Neural cell (in vitro differentiated cells): ENCODE measurements around the gene MALAT1. TPM values are rescaled to one million over a fixed set of nuclear protein-coding genes. Genes with fewer than 3 reads are reported as not detected.
A peak's percentile ranks its signal among the peaks of the same experiment; 100 is the strongest.

Experiments used
- H2AFZ ChIP-seq: fragments of 200-600, 300-800 bp; sonication (generic), shearing (Covaris generic); 2 replicates; pipeline ENCODE4 v1.6.0; 2014; ENCODE audit warnings: low read depth, mild to moderate bottlenecking, antibody characterized with exemption, low read length, moderate library complexity
- H3F3A ChIP-seq: fragments of 200-600 bp; shearing (Covaris generic); 2 replicates; pipeline ENCODE4 v1.6.1; 2016; ENCODE audit warnings: mild to moderate bottlenecking, moderate library complexity, mixed read lengths, antibody characterized with exemption, low read length; ENCODE audit not compliant: insufficient read depth, poor library complexity, severe bottlenecking
- H3K27ac ChIP-seq: fragments of 200-600, 300-800 bp; sonication (generic), shearing (Covaris generic); 2 replicates; pipeline ENCODE4 v1.5.1; 2014; ENCODE audit warnings: mild to moderate bottlenecking, low read length, moderate library complexity
- H3K27me3 ChIP-seq: fragments of 300-800, 200-600 bp; sonication (generic), shearing (Covaris generic); 2 replicates; pipeline ENCODE4 v1.6.0; 2014; ENCODE audit warnings: mild to moderate bottlenecking, low read depth, low read length, moderate library complexity; ENCODE audit not compliant: insufficient read depth
- H3K36me3 ChIP-seq: fragments of 300-800, 200-600 bp; sonication (generic), shearing (Covaris generic); 2 replicates; pipeline ENCODE4 v1.5.1; 2014; ENCODE audit warnings: mild to moderate bottlenecking, antibody characterized with exemption, low read length, moderate library complexity; ENCODE audit not compliant: insufficient read depth
- H3K4me2 ChIP-seq: fragments of 300-800, 200-600 bp; sonication (generic), shearing (Covaris generic); 2 replicates; pipeline ENCODE4 v1.6.0; 2014; ENCODE audit warnings: mild to moderate bottlenecking, low read length
- H3K4me3 ChIP-seq: fragments of 300-800, 200-600 bp; sonication (generic), shearing (Covaris generic); 2 replicates; pipeline ENCODE4 v1.5.1; 2014; ENCODE audit warnings: mild to moderate bottlenecking, low read length, moderate library complexity
- H3K79me2 ChIP-seq: fragments of 200-600 bp; shearing (Covaris generic); replicated peaks from 2 replicates; pipeline ENCODE4 v1.6.0; 2014; ENCODE audit warnings: mild to moderate bottlenecking, low read length, moderate library complexity; ENCODE audit not compliant: insufficient read depth
- H3K9ac ChIP-seq: fragments of 300-800, 200-600 bp; sonication (generic), shearing (Covaris generic); 2 replicates; pipeline ENCODE4 v1.6.1; 2016; ENCODE audit warnings: mild to moderate bottlenecking, low read length, mixed read lengths
- H3K9me2 ChIP-seq: fragments of 200-600 bp; shearing (Covaris generic); 2 replicates; pipeline ENCODE4 v1.6.1; 2016; ENCODE audit warnings: mild to moderate bottlenecking, low read length, mixed read lengths; ENCODE audit not compliant: insufficient read depth
- H3K9me3 ChIP-seq: fragments of 200-600, 300-800 bp; sonication (generic), shearing (Covaris generic); 2 replicates; pipeline ENCODE4 v1.6.1; 2016; ENCODE audit warnings: mild to moderate bottlenecking, mixed run types, low read length, moderate library complexity, mixed read lengths
- H4K20me1 ChIP-seq: fragments of 200-600 bp; shearing (Covaris generic); 2 replicates; pipeline ENCODE4 v1.6.1; 2016; ENCODE audit warnings: mild to moderate bottlenecking, mixed run types; ENCODE audit not compliant: insufficient read depth
- EP300 ChIP-seq: fragments of 450-650 bp; conservative IDR thresholded peaks from 2 replicates; pipeline ENCODE4 v1.6.1; 2014; ENCODE audit warnings: antibody characterized with exemption, mild to moderate bottlenecking, moderate library complexity; ENCODE audit not compliant: poor library complexity, severe bottlenecking
- POLR2AphosphoS5 ChIP-seq: IDR thresholded peaks from 2 replicates; pipeline ENCODE4 v1.6.1; 2012
- RAD21 ChIP-seq: fragments of 450-650 bp; conservative IDR thresholded peaks from 2 replicates; pipeline ENCODE4 v1.6.1; 2014; ENCODE audit warnings: antibody characterized with exemption, mild to moderate bottlenecking, moderate library complexity
- REST ChIP-seq: IDR thresholded peaks from 2 replicates; pipeline ENCODE4 v1.6.1; 2012; ENCODE audit warnings: borderline replicate concordance
- polyA plus RNA-seq: library from polyadenylated mRNA; depleted of rRNA; stranded (reverse); fragments of >200 nt; gene quantifications from 2 replicates; pipeline ENCODE4 v1.2.3, GENCODE V29; 2014

Gene MALAT1
- polyA plus RNA-seq, 1 donor from 2014 or later, result 1,383 TPM

DNA sequence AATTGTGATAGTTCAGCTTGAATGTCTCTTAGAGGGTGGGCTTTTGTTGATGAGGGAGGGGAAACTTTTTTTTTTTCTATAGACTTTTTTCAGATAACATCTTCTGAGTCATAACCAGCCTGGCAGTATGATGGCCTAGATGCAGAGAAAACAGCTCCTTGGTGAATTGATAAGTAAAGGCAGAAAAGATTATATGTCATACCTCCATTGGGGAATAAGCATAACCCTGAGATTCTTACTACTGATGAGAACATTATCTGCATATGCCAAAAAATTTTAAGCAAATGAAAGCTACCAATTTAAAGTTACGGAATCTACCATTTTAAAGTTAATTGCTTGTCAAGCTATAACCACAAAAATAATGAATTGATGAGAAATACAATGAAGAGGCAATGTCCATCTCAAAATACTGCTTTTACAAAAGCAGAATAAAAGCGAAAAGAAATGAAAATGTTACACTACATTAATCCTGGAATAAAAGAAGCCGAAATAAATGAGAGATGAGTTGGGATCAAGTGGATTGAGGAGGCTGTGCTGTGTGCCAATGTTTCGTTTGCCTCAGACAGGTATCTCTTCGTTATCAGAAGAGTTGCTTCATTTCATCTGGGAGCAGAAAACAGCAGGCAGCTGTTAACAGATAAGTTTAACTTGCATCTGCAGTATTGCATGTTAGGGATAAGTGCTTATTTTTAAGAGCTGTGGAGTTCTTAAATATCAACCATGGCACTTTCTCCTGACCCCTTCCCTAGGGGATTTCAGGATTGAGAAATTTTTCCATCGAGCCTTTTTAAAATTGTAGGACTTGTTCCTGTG, 3.9 kb downstream of the MALAT1 start:
- no peak overlapping the region for H2AFZ ChIP-seq
- H3K27ac ChIP-seq, result peak overlapping the region; percentile 100
- no peaks in the 10 kb centered on the region for H3K9me2 ChIP-seq
- no peaks in the 10 kb centered on the region for H3K9me3 ChIP-seq
- H4K20me1 ChIP-seq, result peaks cover 81% of the 10 kb centered on the region
- H3K79me2 ChIP-seq, result peaks cover 98% of the 10 kb centered on the region
- peak overlapping the region; percentile 78 for H3K4me3 ChIP-seq
- TF ChIP-seq EP300 (no peak), POLR2AphosphoS5 (peak; percentile 71), REST (peak; percentile 77)
- no peak overlapping the region for H3K4me2 ChIP-seq
- no peaks in the 10 kb centered on the region for H3K27me3 ChIP-seq
- H3K9ac ChIP-seq, result peak overlapping the region; percentile 99
- H3F3A ChIP-seq, result peaks cover 23% of the 10 kb centered on the region
- peaks cover 57% of the 10 kb centered on the region for H3K36me3 ChIP-seq

- Histone ChIP-seq H3K4me2 (peak overlapping the region; percentile 87), H3K27ac (peak overlapping the region; percentile 100), H3K27me3 (no peaks in the 10 kb centered on the region), H2AFZ (no peak overlapping the region), H3K9me3 (no peaks in the 10 kb centered on the region), H3K36me3 (peaks cover 57% of the 10 kb centered on the region), H3F3A (peaks cover 23% of the 10 kb centered on the region), H3K4me3 (peak overlapping the region; percentile 78), H3K9me2 (no peaks in the 10 kb centered on the region), H3K79me2 (peaks cover 97% of the 10 kb centered on the region), H3K9ac (peak overlapping the region; percentile 99), H4K20me1 (peaks cover 85% of the 10 kb centered on the region)
- TF ChIP-seq REST (peak; percentile 43), RAD21 (no peak)
Measured at GRCh38 chr11:65503368-65503948, 4.6 kb downstream of the MALAT1 start.
